ENCODE measurements around the gene RTL10.

RTL10 gene, protein sequence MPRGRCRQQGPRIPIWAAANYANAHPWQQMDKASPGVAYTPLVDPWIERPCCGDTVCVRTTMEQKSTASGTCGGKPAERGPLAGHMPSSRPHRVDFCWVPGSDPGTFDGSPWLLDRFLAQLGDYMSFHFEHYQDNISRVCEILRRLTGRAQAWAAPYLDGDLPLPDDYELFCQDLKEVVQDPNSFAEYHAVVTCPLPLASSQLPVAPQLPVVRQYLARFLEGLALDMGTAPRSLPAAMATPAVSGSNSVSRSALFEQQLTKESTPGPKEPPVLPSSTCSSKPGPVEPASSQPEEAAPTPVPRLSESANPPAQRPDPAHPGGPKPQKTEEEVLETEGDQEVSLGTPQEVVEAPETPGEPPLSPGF

DNA sequence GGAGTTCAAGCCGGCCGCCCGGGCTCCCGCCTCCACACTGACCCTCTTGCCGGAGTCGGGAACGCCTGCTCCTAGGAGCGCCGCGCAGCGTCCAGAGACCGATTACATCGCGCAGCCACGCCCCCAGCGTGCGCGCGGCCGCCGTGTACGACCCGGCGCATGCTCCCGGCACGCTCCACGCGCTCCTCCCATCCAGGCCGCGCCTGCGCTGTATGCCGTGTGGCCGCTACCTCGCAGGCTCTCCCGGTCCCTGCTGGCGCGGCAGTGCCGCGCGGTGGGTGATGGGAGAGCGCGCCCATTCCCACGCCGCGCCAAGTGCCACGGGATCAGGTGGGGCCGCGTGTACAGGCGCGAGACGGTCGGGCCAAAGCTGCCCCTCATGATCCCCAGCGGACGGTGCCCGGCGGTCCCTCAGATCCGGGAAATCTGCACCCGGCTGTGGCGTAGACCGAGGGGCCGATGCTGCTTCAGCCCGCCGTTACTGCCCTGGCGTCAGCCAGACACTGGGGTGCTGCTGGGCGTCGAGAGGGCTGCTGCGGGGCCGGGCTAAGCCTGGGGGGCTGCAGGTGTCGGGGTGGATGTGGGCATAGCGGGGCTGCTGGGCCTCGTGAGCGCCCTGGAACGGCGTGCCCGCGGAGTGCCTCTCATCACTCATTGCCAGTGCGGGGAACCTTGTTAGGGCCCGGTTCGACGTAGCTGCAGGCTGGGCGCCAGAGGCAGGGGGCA is at the start of gene RTL10, which contains the start of gene GNB1L:
Gene RTL10 (minus strand): TSS at position 97 of the 726 bp plus-strand sequence. CDS start 2,613 bp downstream, outside the sequence.
Gene GNB1L (minus strand): TSS at position 97 of the 726 bp plus-strand sequence. CDS start 33,519 bp downstream, outside the sequence.
- peak; percentile 87 to 96 (median 90) for DNase-seq (ENCODE audit: low read depth in 2 of 3, low spot score in 1 of 3)

DNA sequence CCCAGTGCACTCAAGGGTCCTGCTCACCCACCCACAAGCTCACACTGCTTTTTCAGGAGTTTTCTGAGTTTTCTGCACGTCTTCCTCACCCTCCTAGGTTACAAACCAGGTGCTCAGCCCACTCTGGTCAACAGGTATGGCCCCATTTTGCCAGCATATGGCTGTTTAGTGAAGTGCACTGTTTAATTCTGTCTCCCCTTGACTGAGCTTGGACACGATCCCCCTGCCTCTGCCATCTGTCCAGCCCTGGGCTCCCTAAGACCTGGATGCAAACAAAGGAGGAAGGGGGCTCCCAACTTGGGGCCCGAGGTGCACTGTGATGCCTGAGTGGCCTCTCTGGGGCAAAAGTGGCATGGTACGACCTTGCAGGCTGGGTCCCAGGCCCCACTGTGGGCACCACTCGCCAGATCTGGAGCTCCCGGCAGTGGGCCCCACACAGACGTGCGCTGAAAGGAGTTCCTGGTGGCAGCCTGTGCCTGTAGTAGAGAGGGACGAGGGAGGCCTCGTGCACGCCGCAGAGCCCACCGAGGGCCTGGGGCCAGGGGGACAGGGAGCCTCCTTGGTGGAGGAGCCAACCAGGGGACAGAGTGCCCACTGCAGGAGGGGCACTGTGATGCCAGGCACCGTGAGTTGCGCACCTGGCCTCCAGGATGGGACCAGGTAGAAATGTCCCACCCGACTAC is 49.6 kb upstream of the RTL10 start:
- DNase-seq (ENCODE audit: low read depth in 2 of 3, low spot score in 1 of 3) = no peak

DNA sequence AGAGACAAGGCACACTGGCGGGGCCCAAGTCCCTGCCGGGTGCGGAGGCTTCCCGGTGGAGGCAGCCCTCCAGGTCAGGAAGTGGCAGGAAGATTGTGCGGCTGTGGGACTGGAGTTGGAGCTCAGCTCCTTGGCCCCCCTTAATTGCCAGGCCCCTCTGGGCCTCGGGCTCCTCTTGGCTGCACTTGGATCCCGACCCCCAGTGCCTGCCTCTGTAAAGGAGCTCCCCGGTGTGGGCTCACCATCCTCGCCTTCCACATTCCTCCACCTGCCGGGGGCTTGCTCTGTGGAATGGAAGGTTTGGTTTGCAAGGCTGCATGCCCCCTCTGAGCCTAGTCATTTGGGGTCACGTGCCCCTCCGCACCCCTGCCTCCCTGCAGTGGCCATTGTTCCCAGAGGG is 48.8 kb upstream of the RTL10 start:
- no peak for DNase-seq (ENCODE audit: low read depth in 2 of 3, low spot score in 1 of 3)

DNA sequence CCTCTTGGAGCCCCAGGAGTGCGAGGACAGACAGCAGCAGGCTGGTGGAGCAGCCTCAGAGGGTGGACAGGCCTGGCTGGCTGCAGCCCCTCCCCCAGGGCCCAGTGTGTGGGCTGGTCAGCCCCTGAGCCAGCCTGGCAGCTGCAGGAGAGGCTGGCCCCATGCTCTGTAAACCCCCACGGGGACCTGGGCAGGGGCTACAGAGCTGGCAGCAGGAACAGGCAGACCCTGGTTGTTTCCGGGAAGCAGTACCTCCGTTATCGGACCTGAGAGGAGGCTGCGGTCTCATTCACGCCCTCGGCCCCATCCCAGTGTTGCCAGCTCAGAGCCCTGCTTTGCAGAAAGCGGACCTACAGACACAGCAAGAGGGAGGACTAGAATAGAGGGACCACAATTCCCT is 48.4 kb upstream of the RTL10 start:
- DNase-seq (ENCODE audit: low read depth in 2 of 3, low spot score in 1 of 3) = no peak

DNA sequence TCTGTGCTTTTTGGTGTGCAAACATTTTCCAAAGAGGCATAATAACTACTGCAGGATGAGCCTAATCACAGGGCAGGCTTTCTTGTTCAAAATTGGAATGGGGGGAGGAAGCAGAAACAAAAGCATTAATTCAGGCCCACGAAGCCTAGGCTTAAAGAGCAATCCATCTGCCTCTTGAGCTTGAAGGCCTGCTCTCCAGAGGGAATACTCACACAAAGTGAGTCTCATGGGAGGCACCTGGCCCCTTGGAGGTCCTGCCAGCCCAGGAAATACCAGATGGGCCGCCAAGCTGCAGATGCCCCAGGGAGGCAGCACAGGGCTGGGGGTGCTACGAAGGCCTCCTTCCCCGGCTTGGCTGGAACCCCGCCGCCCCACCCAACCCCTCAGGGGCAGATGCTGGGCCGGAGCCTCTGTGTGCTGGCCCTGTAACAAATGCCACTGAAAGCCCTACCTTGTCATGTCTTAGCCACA is 47.6 kb upstream of the RTL10 start:
- DNase-seq (ENCODE audit: low read depth in 2 of 3, low spot score in 1 of 3) = no peak

DNA sequence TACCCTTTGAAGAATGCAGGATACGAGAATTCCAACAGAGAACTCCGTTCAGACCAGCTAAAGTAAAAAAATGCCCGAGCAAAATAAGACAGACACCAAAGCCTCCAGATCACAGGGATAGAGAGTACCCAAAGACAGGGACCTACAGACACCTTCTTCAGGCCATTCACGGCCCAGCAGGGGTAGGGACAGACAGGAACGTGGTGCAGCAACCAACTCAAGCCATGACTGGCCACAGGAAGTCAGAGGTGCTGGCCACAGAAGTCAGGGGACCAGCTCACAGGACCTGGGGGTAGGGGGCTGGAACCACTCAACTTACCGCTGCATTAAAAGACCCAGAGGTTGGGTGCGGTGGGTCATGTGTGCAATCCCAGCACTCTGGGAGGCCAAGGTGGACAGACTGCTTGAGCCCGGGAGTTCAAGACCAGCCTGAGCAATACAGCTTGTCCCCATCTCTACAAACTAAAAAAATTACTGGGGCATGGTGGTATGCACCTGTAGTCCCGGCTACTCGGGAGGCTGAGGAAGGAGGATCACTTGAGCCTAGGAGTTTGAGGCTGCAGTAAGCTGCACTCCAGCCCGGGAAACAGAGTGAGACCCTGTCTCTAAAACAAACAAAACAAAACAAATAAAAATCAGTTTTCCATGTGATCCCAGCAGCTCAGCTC is 47.0 kb upstream of the RTL10 start:
- DNase-seq (ENCODE audit: low read depth in 2 of 3, low spot score in 1 of 3) = no peak

DNA sequence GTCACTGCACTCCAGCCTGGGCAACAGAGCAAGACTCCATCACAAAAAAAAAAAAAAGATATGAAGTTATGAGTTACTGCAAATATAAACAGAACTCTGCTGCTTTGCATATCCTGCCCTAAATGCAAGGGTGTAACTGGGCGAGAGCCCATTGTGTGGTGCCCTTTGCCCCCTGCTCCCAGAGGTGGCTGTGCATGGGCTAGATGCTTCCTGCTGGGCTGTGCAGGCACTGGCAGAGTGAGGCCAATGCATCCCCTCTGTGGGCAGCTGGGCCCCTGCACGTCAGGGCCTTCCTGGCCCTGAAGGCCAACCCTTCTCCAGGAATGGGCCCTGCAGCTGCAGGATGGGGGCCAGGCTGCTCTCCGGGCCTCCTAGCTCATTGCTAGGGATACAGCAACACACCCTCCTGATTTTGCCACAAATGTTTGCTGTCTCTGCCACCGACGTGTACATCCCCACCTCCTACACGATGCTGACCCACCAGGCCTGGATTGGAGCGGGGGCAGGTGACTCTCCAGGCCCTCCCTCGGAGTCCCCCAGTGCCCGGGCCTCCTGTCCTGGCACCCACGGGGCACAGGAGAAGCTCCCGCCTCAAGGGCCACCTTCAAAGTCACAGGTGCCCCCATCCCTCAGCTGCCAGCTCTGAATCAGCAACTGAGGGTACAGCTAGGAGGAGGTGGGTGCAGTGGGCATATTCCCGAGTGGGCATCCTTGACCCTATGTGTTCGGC is 46.2 kb upstream of the RTL10 start:
- no peak for DNase-seq (ENCODE audit: low read depth in 2 of 3, low spot score in 1 of 3)

DNA sequence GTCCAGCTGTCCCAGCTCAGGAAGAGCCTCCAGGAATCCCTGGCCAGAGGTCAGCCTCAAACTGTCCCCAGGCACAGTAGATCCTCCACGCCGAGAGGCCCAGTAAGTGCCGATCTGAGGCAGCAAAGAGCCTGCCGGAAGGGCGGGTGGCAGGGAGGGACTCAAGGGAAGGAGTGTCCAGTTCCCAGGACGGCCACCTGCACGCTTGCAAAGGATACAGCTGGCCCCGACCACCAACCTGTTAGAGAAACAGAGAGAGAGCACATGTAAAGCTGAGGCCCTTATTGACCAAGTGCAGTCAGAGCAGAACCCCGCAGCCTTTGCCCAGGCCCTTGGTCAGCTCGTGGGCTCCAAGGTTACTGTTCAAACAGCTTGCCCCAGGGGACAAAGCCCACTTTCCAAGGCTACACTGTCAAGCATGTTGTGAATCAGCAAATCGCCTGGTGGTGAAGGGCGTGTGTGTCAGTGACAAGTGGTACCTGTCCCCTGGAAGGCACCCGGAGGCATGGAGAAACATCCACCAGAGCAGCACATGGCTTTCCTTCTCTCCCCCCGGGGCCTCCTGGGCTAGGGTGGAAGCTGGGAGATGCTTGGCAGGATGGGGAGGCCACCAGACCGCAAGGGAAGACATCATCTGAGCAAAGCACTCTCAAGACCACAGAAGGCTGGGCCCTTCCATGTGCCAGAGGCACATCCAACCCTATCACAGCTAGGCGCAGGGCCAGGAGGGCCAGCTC is 44.3 kb upstream of the RTL10 start:
- DNase-seq (ENCODE audit: low read depth in 2 of 3, low spot score in 1 of 3) = no peak

DNA sequence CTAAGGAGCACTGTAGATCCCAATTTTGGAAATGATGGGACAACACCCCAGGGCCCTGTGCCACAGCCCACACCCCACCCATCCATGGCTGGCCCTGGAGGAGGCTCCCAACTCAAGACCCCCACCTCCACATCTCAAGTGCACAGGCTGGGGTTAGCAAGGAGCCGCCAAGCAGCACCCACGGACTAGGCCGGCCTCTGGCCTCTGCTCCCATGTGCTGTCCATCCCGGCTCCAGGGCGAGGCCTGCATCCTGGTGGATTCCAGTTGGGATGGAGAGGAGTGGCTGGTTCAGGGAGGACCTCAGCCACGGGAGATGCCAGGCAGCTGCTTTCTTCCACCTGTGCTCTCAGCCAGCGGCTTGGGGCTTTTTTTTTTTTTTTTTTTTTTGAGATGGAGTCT is 43.5 kb upstream of the RTL10 start:
- DNase-seq (ENCODE audit: low read depth in 2 of 3, low spot score in 1 of 3) = no peak

DNA sequence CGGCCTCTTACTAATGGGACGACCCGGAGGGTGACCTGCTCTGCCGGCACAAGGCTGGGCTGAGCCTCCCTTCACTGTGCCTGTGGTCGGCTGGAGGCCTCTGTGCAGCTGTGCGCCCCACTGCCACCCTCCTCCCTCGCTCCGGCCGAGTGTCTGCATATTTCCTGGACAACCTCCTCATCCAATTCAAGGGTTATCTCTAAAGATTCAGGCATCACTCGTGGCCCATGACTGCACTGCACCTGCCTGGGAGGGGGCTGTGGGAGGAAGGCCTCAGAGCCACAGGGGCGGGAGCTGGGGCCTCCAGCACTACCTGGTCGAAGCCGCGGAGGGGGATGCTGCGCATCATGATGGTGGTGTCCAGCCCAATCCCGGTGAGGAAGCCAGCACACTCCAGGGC is 43.1 kb upstream of the RTL10 start:
- DNase-seq (ENCODE audit: low read depth in 2 of 3, low spot score in 1 of 3) = no peak

DNA sequence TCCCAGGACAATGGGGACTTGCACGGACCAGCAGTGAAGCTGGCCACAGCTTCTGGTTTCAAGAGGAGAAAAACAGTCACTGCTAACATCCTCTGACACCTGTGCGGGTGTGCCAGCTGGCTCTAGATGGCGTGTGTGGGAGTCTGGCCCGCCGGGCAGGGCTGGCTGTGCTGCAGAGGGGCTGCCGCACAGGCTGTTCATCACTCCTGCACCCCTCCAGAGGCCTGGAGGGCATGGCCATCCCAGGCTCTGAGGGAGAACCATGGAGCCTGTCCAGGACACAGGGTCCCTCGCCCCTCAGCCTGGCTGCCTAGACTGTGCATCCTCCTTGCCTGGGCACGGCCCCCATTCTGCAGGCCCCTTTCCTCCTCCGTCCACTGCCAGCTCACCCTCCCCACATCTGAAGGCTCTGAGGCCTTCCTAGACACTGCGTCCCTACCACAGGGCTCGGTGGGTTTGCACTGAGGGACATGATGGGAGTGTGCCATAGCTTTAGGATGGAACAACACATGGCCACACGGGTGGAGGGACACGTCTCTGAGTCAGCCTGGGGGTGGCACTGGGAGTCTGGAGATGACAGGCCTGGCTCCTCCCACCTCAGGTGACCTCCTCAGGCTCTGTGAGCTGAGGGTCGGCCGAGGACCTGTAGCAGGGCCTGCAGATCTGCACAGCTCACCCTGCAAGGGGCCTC is 42.1 kb upstream of the RTL10 start:
- DNase-seq (ENCODE audit: low read depth in 2 of 3, low spot score in 1 of 3) = no peak

DNA sequence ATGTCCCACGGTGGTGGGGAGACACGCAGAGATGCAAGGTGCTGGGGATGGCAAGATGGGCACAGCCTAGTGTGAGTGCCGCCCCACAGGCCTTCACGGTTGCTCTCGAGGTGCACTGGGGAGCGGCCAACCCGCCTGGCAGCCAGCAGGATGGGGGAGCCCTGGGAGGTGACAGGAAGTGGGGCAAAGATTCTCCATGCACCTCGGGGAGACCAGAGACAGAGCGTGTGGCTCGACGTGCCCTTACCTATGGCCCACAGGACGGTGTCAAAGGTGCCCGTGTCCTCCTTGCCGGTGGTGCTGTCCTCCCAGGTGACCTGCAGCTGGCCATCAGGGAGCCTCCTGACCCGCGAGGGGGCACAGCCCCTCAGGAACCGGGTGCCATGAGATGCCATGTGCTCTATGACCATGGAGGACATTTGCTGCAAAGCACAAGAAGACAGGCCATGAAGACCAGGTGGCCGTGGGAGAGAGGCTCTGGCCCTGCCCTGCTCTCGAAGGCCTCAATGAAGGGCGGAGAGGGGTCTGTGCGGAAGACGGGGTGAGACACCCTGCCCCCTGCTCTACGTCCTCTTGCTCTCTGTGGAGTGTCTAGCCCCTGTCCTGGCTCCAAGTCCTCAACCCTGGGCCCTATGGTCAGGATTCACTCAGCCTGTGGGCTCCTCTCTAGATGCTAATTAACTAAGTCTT is 40.6 kb upstream of the RTL10 start:
- DNase-seq (ENCODE audit: low read depth in 2 of 3, low spot score in 1 of 3) = no peak

DNA sequence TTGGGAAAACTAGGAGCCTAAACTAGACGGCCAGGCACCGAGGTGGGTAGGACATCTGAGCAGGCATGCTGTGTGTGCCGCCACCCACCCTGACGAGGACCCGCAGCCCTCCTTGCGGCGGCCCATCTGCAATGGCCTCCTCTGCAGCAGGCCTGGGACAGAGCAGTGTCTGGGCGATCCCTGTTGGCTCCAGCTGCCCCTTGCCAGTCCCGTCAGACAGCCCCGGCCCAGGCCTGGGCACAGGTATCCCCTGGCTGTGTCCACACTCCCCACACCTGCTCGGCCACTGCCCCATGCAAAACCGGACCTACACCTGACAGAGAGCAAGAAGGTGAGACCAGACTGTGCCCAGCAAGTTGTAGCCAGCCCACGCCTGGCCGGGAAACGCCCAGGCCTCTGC is 38.7 kb upstream of the RTL10 start:
- no peak for DNase-seq (ENCODE audit: low read depth in 2 of 3, low spot score in 1 of 3)

DNA sequence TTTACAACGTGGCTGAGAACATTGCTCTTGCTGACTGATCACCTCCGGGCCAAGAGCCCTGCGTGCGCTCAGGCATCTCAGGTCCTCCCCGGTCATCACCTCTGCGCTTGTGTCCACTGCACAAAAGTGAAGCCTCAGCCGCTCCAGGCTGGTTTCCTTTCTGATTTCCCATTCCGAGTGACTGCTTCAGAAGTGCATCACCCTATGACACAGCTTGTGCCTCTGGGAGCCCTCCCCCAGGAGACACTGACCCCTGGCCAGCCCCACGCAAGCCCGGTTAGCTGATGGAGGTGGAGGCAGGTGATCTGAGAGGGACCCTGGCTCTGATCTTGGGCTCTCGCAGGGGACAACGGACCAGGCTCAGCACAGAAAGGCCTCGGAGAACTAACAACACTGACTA is 38.3 kb upstream of the RTL10 start:
- DNase-seq (ENCODE audit: low read depth in 2 of 3, low spot score in 1 of 3) = no peak

DNA sequence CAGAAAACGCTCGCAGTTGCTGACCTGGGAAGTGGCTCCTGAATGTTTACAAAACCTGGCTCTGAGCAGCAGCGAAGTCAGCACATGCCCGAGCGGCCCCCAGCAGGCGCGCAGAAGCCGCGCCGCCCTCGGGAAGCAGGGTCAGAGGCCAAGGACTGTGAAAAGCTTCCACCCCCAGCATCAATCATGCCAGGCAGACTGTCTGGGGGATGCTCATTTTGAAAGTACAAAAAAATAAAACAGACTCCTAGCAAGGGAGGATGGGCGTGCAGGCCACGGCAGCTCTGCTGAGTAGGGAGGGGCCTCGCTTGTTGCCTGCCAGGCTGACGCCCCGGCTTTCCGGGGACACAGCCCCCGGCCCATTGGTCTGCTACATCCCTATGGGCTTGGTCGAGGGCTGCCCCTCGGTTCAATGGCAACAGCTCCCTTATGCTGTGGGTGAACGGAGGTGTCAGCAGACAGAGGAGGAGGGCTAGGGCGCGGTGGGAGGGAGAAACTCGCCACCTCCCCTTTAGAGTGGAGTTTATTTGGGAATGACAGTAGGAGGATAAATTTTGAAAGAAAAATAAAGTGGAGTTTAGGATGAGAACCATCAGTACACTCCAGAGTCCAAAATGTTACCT is 37.7 kb upstream of the RTL10 start:
- peak; percentile 37 to 48 (median 46) for DNase-seq (ENCODE audit: low read depth in 2 of 3, low spot score in 1 of 3)

DNA sequence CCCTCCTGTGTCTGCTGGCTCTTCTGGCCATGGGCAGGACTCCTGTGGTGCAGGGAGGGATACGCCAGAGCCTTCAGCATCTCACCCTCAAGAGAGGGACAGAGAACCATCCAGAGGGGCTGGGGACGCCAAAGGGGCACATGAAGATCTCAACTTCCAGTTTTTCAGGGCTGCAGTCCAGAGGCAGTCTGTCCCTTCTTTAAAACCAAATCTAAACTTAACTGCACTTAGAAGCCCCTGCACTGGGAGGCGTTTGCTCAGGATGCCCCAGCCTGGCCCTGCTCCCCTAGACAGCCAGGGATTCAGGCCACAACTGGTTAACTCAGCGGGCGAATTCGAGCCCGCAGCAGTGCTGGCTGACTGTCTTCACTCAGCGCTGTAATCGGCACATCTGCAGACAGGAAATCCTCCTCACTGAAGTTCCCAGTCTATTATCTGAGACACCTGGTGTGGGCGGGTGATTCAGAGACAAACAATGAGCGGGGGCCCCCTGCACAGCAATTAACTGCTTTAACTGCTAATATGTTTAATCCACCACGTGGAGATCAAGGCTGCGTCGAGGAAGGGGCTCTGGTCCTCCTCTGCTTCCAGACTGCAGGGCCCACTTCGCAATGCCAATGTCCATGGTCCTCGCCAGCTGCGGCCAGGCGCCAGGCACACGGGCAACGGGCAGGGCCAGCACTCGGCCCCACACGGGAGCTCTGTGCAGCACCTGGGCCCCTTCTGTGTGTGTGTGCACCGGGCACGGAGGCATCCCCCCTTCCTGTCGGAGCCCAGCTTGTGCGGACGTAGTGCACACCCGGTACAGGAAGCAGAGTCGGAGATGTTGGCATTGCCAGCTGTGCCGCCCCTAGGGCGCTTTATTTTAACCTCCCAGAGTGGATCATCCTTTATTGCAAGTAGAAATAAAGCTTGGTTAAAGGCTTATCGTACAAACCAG is 36.9 kb upstream of the RTL10 start:
- DNase-seq (ENCODE audit: low read depth in 2 of 3, low spot score in 1 of 3) = peak; percentile 72 to 76 (median 73)
